ENCODE results near the gene TRMT112. TPM values are rescaled to one million over a fixed set of nuclear protein-coding genes. Genes with fewer than 3 reads are reported as not detected.

The TRMT112 gene
- total RNA-seq, 1 experiment from 2014 or later: 328 TPM

DNA sequence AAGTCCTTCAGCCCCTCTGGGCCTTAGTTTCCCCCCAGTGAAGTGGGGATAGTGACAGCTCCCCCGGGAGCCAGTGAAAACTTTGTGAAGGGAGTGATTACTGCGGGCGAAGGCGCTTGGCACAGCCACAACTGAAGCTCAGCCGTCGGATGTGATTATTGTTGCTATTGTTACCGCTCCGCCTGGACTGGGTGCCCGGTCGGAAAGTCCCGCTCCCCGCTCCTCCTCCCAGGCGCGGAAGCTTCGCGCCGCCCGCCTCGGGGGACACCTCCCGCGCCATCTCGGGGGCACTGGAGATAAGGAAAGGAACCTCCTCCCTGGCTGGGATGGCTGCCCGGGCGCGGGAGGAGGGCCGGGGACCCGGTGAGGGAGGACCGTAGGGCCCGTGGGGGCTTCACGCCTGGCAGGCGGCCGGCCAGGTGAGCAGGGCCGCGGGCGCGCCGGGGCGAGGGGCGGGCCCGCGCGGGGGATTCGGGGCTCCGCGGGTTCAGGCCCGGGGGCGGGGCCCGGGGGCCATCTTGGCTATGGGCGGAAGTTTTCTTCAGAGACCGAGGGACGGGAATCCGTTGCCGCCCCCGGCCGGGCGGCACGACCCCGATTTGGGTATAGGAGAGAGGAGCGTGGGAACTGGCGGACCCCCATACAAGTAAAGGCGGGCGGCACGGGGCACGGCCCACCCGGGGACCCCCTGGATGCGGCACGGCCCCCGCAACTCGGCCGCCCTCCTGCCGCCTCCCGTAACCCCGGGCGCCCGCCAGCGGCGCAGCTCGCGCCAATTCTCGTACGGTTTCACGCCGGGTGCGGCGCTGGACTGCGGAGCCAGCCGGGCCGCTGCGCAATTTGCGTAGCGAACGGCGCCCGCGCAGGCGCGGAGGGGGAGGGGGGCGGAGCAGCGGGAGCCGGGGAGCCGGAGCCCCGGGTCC is 32.1 kb downstream of the TRMT112 start, which contains the start of gene GPR137:
TSS of gene GPR137 (plus strand) at position 887 of the 923 bp plus-strand sequence. CDS start 677 bp downstream, outside the sequence.
- H3K36me3 ChIP-seq (ENCODE audit: control insufficient read depth in 1 of 2, insufficient read depth in 2 of 2, low read length in 2 of 2): no peaks in the 10 kb centered on the region; a peak in 1 of 4 replicates
- H3K9ac ChIP-seq (ENCODE audit: low read length): peak within 1 kb of the TSS; percentile 85
- peak; percentile 95 for TF ChIP-seq YY1 (IDR thresholded peaks at IDR 0.05; ENCODE audit: extremely low read depth, insufficient replicate concordance, low read depth, low read length)
- TF ChIP-seq, protein P1, sequence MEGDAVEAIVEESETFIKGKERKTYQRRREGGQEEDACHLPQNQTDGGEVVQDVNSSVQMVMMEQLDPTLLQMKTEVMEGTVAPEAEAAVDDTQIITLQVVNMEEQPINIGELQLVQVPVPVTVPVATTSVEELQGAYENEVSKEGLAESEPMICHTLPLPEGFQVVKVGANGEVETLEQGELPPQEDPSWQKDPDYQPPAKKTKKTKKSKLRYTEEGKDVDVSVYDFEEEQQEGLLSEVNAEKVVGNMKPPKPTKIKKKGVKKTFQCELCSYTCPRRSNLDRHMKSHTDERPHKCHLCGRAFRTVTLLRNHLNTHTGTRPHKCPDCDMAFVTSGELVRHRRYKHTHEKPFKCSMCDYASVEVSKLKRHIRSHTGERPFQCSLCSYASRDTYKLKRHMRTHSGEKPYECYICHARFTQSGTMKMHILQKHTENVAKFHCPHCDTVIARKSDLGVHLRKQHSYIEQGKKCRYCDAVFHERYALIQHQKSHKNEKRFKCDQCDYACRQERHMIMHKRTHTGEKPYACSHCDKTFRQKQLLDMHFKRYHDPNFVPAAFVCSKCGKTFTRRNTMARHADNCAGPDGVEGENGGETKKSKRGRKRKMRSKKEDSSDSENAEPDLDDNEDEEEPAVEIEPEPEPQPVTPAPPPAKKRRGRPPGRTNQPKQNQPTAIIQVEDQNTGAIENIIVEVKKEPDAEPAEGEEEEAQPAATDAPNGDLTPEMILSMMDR (IDR thresholded peaks at IDR 0.05 in 2 of 3, conservative IDR thresholded peaks at IDR 0.05 in 1 of 3; ENCODE audit: borderline replicate concordance in 1 of 3, insufficient read depth in 1 of 3, low read depth in 2 of 3, low read length in 2 of 3): no peak
- TF ChIP-seq, protein P2, sequence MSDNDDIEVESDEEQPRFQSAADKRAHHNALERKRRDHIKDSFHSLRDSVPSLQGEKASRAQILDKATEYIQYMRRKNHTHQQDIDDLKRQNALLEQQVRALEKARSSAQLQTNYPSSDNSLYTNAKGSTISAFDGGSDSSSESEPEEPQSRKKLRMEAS (IDR thresholded peaks at IDR 0.05): no peak; the same call in 1 of the 2 replicates
- peak; percentile 78 for TF ChIP-seq EGR1 (IDR thresholded peaks at IDR 0.05; ENCODE audit: low read depth)
- TF ChIP-seq ZNF274 (IDR thresholded peaks at IDR 0.05; ENCODE audit: low read depth, low read length): no peak
- TF ChIP-seq, protein P3, sequence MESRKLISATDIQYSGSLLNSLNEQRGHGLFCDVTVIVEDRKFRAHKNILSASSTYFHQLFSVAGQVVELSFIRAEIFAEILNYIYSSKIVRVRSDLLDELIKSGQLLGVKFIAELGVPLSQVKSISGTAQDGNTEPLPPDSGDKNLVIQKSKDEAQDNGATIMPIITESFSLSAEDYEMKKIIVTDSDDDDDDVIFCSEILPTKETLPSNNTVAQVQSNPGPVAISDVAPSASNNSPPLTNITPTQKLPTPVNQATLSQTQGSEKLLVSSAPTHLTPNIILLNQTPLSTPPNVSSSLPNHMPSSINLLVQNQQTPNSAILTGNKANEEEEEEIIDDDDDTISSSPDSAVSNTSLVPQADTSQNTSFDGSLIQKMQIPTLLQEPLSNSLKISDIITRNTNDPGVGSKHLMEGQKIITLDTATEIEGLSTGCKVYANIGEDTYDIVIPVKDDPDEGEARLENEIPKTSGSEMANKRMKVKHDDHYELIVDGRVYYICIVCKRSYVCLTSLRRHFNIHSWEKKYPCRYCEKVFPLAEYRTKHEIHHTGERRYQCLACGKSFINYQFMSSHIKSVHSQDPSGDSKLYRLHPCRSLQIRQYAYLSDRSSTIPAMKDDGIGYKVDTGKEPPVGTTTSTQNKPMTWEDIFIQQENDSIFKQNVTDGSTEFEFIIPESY (IDR thresholded peaks at IDR 0.05; ENCODE audit: extremely low read depth, insufficient replicate concordance, low read length): no peak
- TF ChIP-seq POLR2AphosphoS5 (IDR thresholded peaks at IDR 0.05; ENCODE audit: low read depth, low read length): peak; percentile 76
- H2AFZ ChIP-seq (ENCODE audit: low read depth, low read length, poor library complexity, severe bottlenecking): no peak within 1 kb of the TSS
- H3K27ac ChIP-seq (ENCODE audit: low read depth, low read length): peak within 1 kb of the TSS; percentile 83
- peak within 1 kb of the TSS; percentile 77 to 80 for H3K4me3 ChIP-seq (replicated peaks in 1 of 2; ENCODE audit: low read depth in 1 of 2, low read length in 2 of 2)
- H3K4me1 ChIP-seq (ENCODE audit: control insufficient read depth in 1 of 2, insufficient read depth in 2 of 2, low read length in 2 of 2): peaks cover 14 to 27% of the 10 kb centered on the region in 2 experiments
- peak within 1 kb of the TSS; percentile 96 for H3K4me2 ChIP-seq (ENCODE audit: low read length)
- ChIA-PET POLR2A (interaction anchor here (1.2 to 1.7 kb wide), 2 partner anchors 15 to 16 kb away, joined by 3 to 5 read pairs; no protein-coding TSS in a partner anchor), CTCF (interaction anchor here (0.9 to 4.3 kb wide), 5 partner anchors 16 to 46 kb away, joined by 3 to 22 read pairs (median 4); partner anchors contain the start of genes ESRRA, PRDX5 and TRMT112), RAD21 (ENCODE audit: low non-redundant PET in 1 of 2, low total read pairs in 2 of 2, uncharacterized antibody in 2 of 2, unreplicated experiment in 2 of 2) (interaction anchor here (0.7 to 0.8 kb wide), 2 partner anchors 14 to 79 kb away, joined by 3 to 5 read pairs; no protein-coding TSS in a partner anchor)
- intact Hi-C loops (cut with micrococcal nuclease): loop anchor here (1.0 kb wide), 1 partner anchor 43 kb away; no protein-coding TSS in a partner anchor
- DNase-seq (ENCODE audit: low read depth, low spot score): no peak
- H3K79me2 ChIP-seq (ENCODE audit: insufficient read depth, low read length): no peaks in the 10 kb centered on the region
- H3K9me3 ChIP-seq (ENCODE audit: control insufficient read depth in 1 of 2, insufficient read depth in 1 of 2, low read depth in 1 of 2, low read length in 2 of 2): no peaks in the 10 kb centered on the region
- H3K27me3 ChIP-seq (ENCODE audit: insufficient read depth, low read length): no peaks in the 10 kb centered on the region
- no peaks in the 10 kb centered on the region for H3K9me2 ChIP-seq (ENCODE audit: insufficient read depth)
- BruUV-seq (replicated peaks): TSS peak; percentile 94
- H4K20me1 ChIP-seq (ENCODE audit: insufficient read depth): no peaks in the 10 kb centered on the region
- peak; percentile 59 for ATAC-seq

All from HCT116 (cell line).